Mesendoderm (in vitro differentiated cells): Measurements from ENCODE around the gene AP1G2.

Experiments used
- DNase-seq: peaks from one replicate; pipeline ENCODE4 v3.0.0; 2013
- H2AK5ac ChIP-seq: 2 replicates; pipeline ENCODE4 v1.6.1; 2013; ENCODE audit warnings: low read length, inconsistent platforms
- H2BK120ac ChIP-seq: 2 replicates; pipeline ENCODE4 v1.6.1; 2013; ENCODE audit warnings: low read depth, mild to moderate bottlenecking, low read length, moderate library complexity, mixed read lengths
- H2BK15ac ChIP-seq: replicated peaks from 2 replicates; pipeline ENCODE4 v1.6.1; 2013; ENCODE audit warnings: low read depth, mild to moderate bottlenecking, moderate library complexity
- H2BK5ac ChIP-seq: 2 replicates; pipeline ENCODE4 v1.6.1; 2013; ENCODE audit warnings: low read length, inconsistent platforms
- H3K18ac ChIP-seq: 2 replicates; pipeline ENCODE4 v1.6.1; 2013; ENCODE audit warnings: mild to moderate bottlenecking, low read length, mixed read lengths
- H3K23ac ChIP-seq: one replicate; pipeline ENCODE4 v1.6.1; 2013; ENCODE audit warnings: low read length
- H3K27ac ChIP-seq: 2 replicates; pipeline ENCODE4 v1.5.1; 2013; ENCODE audit warnings: low read depth, mild to moderate bottlenecking, inconsistent platforms, low read length, moderate library complexity
- H3K27me3 ChIP-seq: 2 replicates; pipeline ENCODE4 v1.6.1; 2013; ENCODE audit warnings: low read length, control low read depth, mild to moderate bottlenecking, inconsistent platforms; ENCODE audit not compliant: insufficient read depth, poor library complexity
- H3K36me3 ChIP-seq: 2 replicates; pipeline ENCODE4 v1.6.1; 2013; ENCODE audit warnings: low read length, inconsistent platforms; ENCODE audit not compliant: control insufficient read depth, insufficient read depth
- H3K4ac ChIP-seq: one replicate; pipeline ENCODE4 v1.6.1; 2013; ENCODE audit warnings: low read depth, mild to moderate bottlenecking, low read length, moderate library complexity
- H3K4me1 ChIP-seq: 2 replicates; pipeline ENCODE4 v1.6.1; 2013; ENCODE audit warnings: low read depth, low read length, inconsistent platforms; ENCODE audit not compliant: control insufficient read depth
- H3K4me2 ChIP-seq: 2 replicates; pipeline ENCODE4 v1.6.1; 2013; ENCODE audit warnings: low read length
- H3K4me3 ChIP-seq: 2 replicates; pipeline ENCODE4 v1.5.1; 2013; ENCODE audit warnings: mild to moderate bottlenecking, low read length
- H3K56ac ChIP-seq: one replicate; pipeline ENCODE4 v1.6.1; 2013; ENCODE audit warnings: low read length
- H3K79me1 ChIP-seq: 2 replicates; pipeline ENCODE4 v1.6.1; 2013; ENCODE audit warnings: low read length, inconsistent platforms
- H3K79me2 ChIP-seq: 2 replicates; pipeline ENCODE4 v1.6.1; 2013; ENCODE audit warnings: mild to moderate bottlenecking, low read length; ENCODE audit not compliant: control insufficient read depth, insufficient read depth
- H3K9ac ChIP-seq: 2 replicates; pipeline ENCODE4 v1.6.1; 2013; ENCODE audit warnings: low read length, inconsistent platforms
- H4K5ac ChIP-seq: one replicate; pipeline ENCODE4 v1.6.1; 2013; ENCODE audit warnings: low read length
- H4K8ac ChIP-seq: one replicate; pipeline ENCODE4 v1.6.1; 2013; ENCODE audit warnings: low read depth, mild to moderate bottlenecking, control low read depth, low read length, moderate library complexity
- WGBS: extraction: QIAGEN DNeasy Blood & Tissue Kit; methylation state at CpG from one replicate; pipeline ENCODE4 v1.1.7; 2013; ENCODE audit warnings: low lambda C conversion rate, missing lambda C conversion rate; ENCODE audit not compliant: insufficient coverage; ENCODE audit errors: extremely low coverage; 5-methylcytosine and 5-hydroxymethylcytosine counted together

AP1G2 gene

GRCh38 chr14:23564181-23564812 lies 3.3 kb downstream of the AP1G2 start:
- Histone ChIP-seq H3K79me1 (peaks cover 8% of the 10 kb centered on the region), H3K79me2 (no peaks in the 10 kb centered on the region), H3K56ac (no peak overlapping the region), H3K36me3 (peaks cover 5% of the 10 kb centered on the region), H3K18ac (no peak overlapping the region), H3K4me2 (no peak overlapping the region), H3K4ac (no peak overlapping the region), H2BK5ac (no peak overlapping the region), H4K5ac (no peak overlapping the region), H3K4me3 (no peak overlapping the region), H2AK5ac (no peak overlapping the region), H4K8ac (no peak overlapping the region), H3K27me3 (no peaks in the 10 kb centered on the region), H2BK15ac (no peak overlapping the region), H3K4me1 (peaks cover 3% of the 10 kb centered on the region), H3K9ac (no peak overlapping the region), H3K27ac (no peak overlapping the region), H2BK120ac (no peak overlapping the region), H3K23ac (no peak overlapping the region)
- WGBS = no CpG with 5 or more reads among the region's 13 CpGs
- no peak for DNase-seq

GRCh38 chr14:23563473-23564180 lies 4.0 kb downstream of the AP1G2 start:
- Histone ChIP-seq H3K9ac (no peak overlapping the region), H2BK5ac (no peak overlapping the region), H3K18ac (no peak overlapping the region), H3K27me3 (no peaks in the 10 kb centered on the region), H3K79me1 (peaks cover 8% of the 10 kb centered on the region), H2BK120ac (no peak overlapping the region), H3K36me3 (peaks cover 8% of the 10 kb centered on the region), H4K8ac (no peak overlapping the region), H3K4me3 (no peak overlapping the region), H3K79me2 (no peaks in the 10 kb centered on the region), H2BK15ac (no peak overlapping the region), H3K4me1 (peaks cover 3% of the 10 kb centered on the region), H2AK5ac (no peak overlapping the region), H4K5ac (no peak overlapping the region), H3K56ac (no peak overlapping the region), H3K27ac (no peak overlapping the region), H3K23ac (no peak overlapping the region), H3K4ac (no peak overlapping the region), H3K4me2 (no peak overlapping the region)
- no peak for DNase-seq
- no CpG with 5 or more reads among the region's 14 CpGs for WGBS

- H2BK15ac ChIP-seq = no peak overlapping the region
- no peak overlapping the region for H3K56ac ChIP-seq
- H3K23ac ChIP-seq = no peak overlapping the region
- no peak overlapping the region for H2BK120ac ChIP-seq
- no peak overlapping the region for H3K18ac ChIP-seq
- no peak overlapping the region for H3K4ac ChIP-seq
- no CpG with 5 or more reads among the region's 2 CpGs for WGBS
- H3K27ac ChIP-seq = no peak overlapping the region
- no peak overlapping the region for H3K4me2 ChIP-seq
- H3K4me1 ChIP-seq = no peaks in the 10 kb centered on the region
- peak; percentile 81 for DNase-seq
- peaks cover 8% of the 10 kb centered on the region for H3K79me1 ChIP-seq
- H4K8ac ChIP-seq = no peak overlapping the region
- H3K79me2 ChIP-seq = no peaks in the 10 kb centered on the region
- no peak overlapping the region for H4K5ac ChIP-seq
- H3K36me3 ChIP-seq = peaks cover 10% of the 10 kb centered on the region
- H2BK5ac ChIP-seq = no peak overlapping the region
- H2AK5ac ChIP-seq = no peak overlapping the region
- no peak overlapping the region for H3K4me3 ChIP-seq
- no peak overlapping the region for H3K9ac ChIP-seq
- no peaks in the 10 kb centered on the region for H3K27me3 ChIP-seq
Measured at GRCh38 chr14:23562822-23563472, 4.6 kb downstream of the AP1G2 start.

- no peak overlapping the region for H3K4me2 ChIP-seq
- no peaks in the 10 kb centered on the region for H3K27me3 ChIP-seq
- H3K9ac ChIP-seq = no peak overlapping the region
- no peak overlapping the region for H2BK120ac ChIP-seq
- no peak for DNase-seq
- no peak overlapping the region for H2AK5ac ChIP-seq
- H3K18ac ChIP-seq = no peak overlapping the region
- peaks cover 8% of the 10 kb centered on the region for H3K79me1 ChIP-seq
- no peaks in the 10 kb centered on the region for H3K4me1 ChIP-seq
- no peak overlapping the region for H4K8ac ChIP-seq
- no peak overlapping the region for H3K4ac ChIP-seq
- no peak overlapping the region for H3K4me3 ChIP-seq
- H3K23ac ChIP-seq = no peak overlapping the region
- H3K56ac ChIP-seq = no peak overlapping the region
- no peak overlapping the region for H3K27ac ChIP-seq
- no peaks in the 10 kb centered on the region for H3K79me2 ChIP-seq
- no CpG with 5 or more reads among the region's 15 CpGs for WGBS
- H3K36me3 ChIP-seq = peaks cover 10% of the 10 kb centered on the region
- no peak overlapping the region for H2BK5ac ChIP-seq
- H2BK15ac ChIP-seq = no peak overlapping the region
- H4K5ac ChIP-seq = no peak overlapping the region
Measured at GRCh38 chr14:23561873-23562821, 5.4 kb downstream of the AP1G2 start.

- Histone ChIP-seq H3K79me1 (peaks cover 4% of the 10 kb centered on the region), H3K79me2 (no peaks in the 10 kb centered on the region), H2BK5ac (no peak overlapping the region), H3K23ac (no peak overlapping the region), H3K18ac (no peak overlapping the region), H3K56ac (no peak overlapping the region), H3K36me3 (peaks cover 10% of the 10 kb centered on the region), H4K8ac (no peak overlapping the region), H3K4ac (no peak overlapping the region), H2BK15ac (no peak overlapping the region), H3K4me2 (no peak overlapping the region), H4K5ac (no peak overlapping the region), H2BK120ac (no peak overlapping the region), H3K27ac (no peak overlapping the region), H3K9ac (no peak overlapping the region), H3K4me3 (no peak overlapping the region), H3K4me1 (no peaks in the 10 kb centered on the region), H3K27me3 (no peaks in the 10 kb centered on the region), H2AK5ac (no peak overlapping the region)
- no CpG with 5 or more reads among the region's 2 CpGs for WGBS
- no peak for DNase-seq
Measured at GRCh38 chr14:23561259-23561658, 6.3 kb downstream of the AP1G2 start.
